Measurements from ENCODE around the gene PRDM16. TPM values are rescaled to one million over a fixed set of nuclear protein-coding genes. Genes with fewer than 3 reads are reported as not detected.

Gene PRDM16
- total RNA-seq, 1 experiment from 2014 or later = 5.3 TPM

GRCh38 chr1:3433076-3433475, 364.1 kb downstream of the PRDM16 start:
- no TSS peak for BruUV-seq (replicated peaks)
- ChIA-PET CTCF (no interaction called here), POLR2A (no interaction called here)
- Mint-ChIP-seq H3K27ac (ENCODE audit: unreplicated experiment) (no peak overlapping the region), H3K36me3 (ENCODE audit: insufficient read depth, unreplicated experiment) (no peaks in the 10 kb centered on the region), H3K9me3 (ENCODE audit: unreplicated experiment) (no peaks in the 10 kb centered on the region), H3K4me1 (ENCODE audit: low read depth, unreplicated experiment) (no peaks in the 10 kb centered on the region), H3K4me3 (ENCODE audit: unreplicated experiment) (no peak overlapping the region), H3K27me3 (ENCODE audit: insufficient read depth, unreplicated experiment) (peaks cover 3% of the 10 kb centered on the region)
- Histone ChIP-seq H3K27me3 (replicated peaks; ENCODE audit: control insufficient read depth, insufficient read depth, low read length) (no peaks in the 10 kb centered on the region), H3K4me1 (no peaks in the 10 kb centered on the region), H3K9me3 (no peaks in the 10 kb centered on the region), H3K4me3 (ENCODE audit: low read depth, low read length) (no peak overlapping the region), H3K36me3 (ENCODE audit: control insufficient read depth, insufficient read depth, low read length) (no peaks in the 10 kb centered on the region)
- TF ChIP-seq CTCF (IDR thresholded peaks at IDR 0.05; ENCODE audit: insufficient read depth in 1 of 2, low read depth in 1 of 2, low read length in 1 of 2, severe bottlenecking in 1 of 2, unreplicated experiment in 1 of 2) = no peak
- DNase-seq = no peak
- intact Hi-C loops (cut with micrococcal nuclease; ENCODE audit: unreplicated experiment) = no loop called here

DNA sequence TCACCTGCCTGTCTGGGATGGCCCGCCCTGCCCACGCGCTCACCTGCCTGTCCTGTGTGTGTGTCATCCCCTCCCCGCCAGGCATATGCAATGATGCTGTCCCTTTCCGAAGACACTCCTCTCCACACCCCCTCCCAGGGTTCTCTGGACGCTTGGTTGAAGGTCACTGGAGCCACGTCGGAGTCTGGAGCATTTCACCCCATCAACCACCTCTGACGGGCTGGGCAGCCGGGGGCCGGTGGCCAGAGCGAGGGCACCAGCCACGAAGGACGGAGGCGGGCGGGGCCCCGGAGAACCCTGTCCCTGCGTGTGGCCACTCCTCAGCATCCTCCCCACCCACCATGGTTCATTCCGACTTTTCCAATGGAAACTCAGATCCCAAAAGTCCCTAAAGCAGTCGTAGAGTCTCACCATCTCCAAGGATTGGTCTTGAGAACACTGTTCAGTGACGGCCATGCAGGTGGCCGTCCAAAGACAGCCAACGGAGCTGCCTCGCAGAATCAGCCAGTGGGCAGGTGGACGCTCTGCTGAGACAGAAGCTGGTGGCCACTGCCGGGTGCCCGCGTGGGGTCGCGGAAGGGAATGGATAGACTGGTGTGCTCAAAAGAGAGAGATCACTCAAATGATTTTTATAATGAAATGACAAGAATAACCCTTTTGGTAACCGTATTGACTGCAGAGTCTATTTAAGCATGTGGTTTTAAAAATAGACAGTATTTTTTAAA, 364.8 kb downstream of the PRDM16 start:
- no TSS peak for BruUV-seq (replicated peaks)
- ChIA-PET CTCF (no interaction called here), POLR2A (no interaction called here)
- Histone ChIP-seq H3K9me3 (no peaks in the 10 kb centered on the region), H3K4me1 (no peaks in the 10 kb centered on the region), H3K36me3 (ENCODE audit: control insufficient read depth, insufficient read depth, low read length) (no peaks in the 10 kb centered on the region), H3K4me3 (ENCODE audit: low read depth, low read length) (no peak overlapping the region), H3K27me3 (replicated peaks; ENCODE audit: control insufficient read depth, insufficient read depth, low read length) (no peaks in the 10 kb centered on the region)
- Mint-ChIP-seq H3K27me3 (ENCODE audit: insufficient read depth, unreplicated experiment) (peaks cover 3% of the 10 kb centered on the region), H3K4me1 (ENCODE audit: low read depth, unreplicated experiment) (no peaks in the 10 kb centered on the region), H3K27ac (ENCODE audit: unreplicated experiment) (no peak overlapping the region), H3K36me3 (ENCODE audit: insufficient read depth, unreplicated experiment) (no peaks in the 10 kb centered on the region), H3K9me3 (ENCODE audit: unreplicated experiment) (no peaks in the 10 kb centered on the region), H3K4me3 (ENCODE audit: unreplicated experiment) (no peak overlapping the region)
- no peak for DNase-seq
- TF ChIP-seq CTCF (IDR thresholded peaks at IDR 0.05; ENCODE audit: insufficient read depth in 1 of 2, low read depth in 1 of 2, low read length in 1 of 2, severe bottlenecking in 1 of 2, unreplicated experiment in 1 of 2) = no peak
- intact Hi-C loops (cut with micrococcal nuclease; ENCODE audit: unreplicated experiment) = no loop called here

GRCh38 chr1:3434406-3435110, 365.6 kb downstream of the PRDM16 start:
- BruUV-seq (replicated peaks) = no TSS peak
- Mint-ChIP-seq H3K27ac (ENCODE audit: unreplicated experiment) (no peak overlapping the region), H3K9me3 (ENCODE audit: unreplicated experiment) (no peaks in the 10 kb centered on the region), H3K4me1 (ENCODE audit: low read depth, unreplicated experiment) (no peaks in the 10 kb centered on the region), H3K27me3 (ENCODE audit: insufficient read depth, unreplicated experiment) (peaks cover 3% of the 10 kb centered on the region), H3K4me3 (ENCODE audit: unreplicated experiment) (no peak overlapping the region), H3K36me3 (ENCODE audit: insufficient read depth, unreplicated experiment) (no peaks in the 10 kb centered on the region)
- Histone ChIP-seq H3K9me3 (no peaks in the 10 kb centered on the region), H3K36me3 (ENCODE audit: control insufficient read depth, insufficient read depth, low read length) (no peaks in the 10 kb centered on the region), H3K4me1 (no peaks in the 10 kb centered on the region), H3K27me3 (replicated peaks; ENCODE audit: control insufficient read depth, insufficient read depth, low read length) (no peaks in the 10 kb centered on the region), H3K4me3 (ENCODE audit: low read depth, low read length) (no peak overlapping the region)
- ChIA-PET CTCF (no interaction called here), POLR2A (no interaction called here)
- DNase-seq = no peak
- intact Hi-C loops (cut with micrococcal nuclease; ENCODE audit: unreplicated experiment) = no loop called here
- no peak for TF ChIP-seq CTCF (IDR thresholded peaks at IDR 0.05; ENCODE audit: insufficient read depth in 1 of 2, low read depth in 1 of 2, low read length in 1 of 2, severe bottlenecking in 1 of 2, unreplicated experiment in 1 of 2)
